ENCODE data around the gene CAMK1D.

- TF ChIP-seq POLR2A (IDR thresholded peaks at IDR 0.05), result no peak
- TF ChIP-seq, protein P1, sequence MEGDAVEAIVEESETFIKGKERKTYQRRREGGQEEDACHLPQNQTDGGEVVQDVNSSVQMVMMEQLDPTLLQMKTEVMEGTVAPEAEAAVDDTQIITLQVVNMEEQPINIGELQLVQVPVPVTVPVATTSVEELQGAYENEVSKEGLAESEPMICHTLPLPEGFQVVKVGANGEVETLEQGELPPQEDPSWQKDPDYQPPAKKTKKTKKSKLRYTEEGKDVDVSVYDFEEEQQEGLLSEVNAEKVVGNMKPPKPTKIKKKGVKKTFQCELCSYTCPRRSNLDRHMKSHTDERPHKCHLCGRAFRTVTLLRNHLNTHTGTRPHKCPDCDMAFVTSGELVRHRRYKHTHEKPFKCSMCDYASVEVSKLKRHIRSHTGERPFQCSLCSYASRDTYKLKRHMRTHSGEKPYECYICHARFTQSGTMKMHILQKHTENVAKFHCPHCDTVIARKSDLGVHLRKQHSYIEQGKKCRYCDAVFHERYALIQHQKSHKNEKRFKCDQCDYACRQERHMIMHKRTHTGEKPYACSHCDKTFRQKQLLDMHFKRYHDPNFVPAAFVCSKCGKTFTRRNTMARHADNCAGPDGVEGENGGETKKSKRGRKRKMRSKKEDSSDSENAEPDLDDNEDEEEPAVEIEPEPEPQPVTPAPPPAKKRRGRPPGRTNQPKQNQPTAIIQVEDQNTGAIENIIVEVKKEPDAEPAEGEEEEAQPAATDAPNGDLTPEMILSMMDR (IDR thresholded peaks at IDR 0.05), result no peak
These were observed 425.0 kb downstream of the CAMK1D start for GRCh38 chr10:12774204-12774894.
